H9 (cell line): ENCODE data around the gene TBC1D22A. TPM values are rescaled to one million over a fixed set of nuclear protein-coding genes. Genes with fewer than 3 reads are reported as not detected.

Experiments
- DNase-seq: peaks from one replicate; pipeline ENCODE4 v3.0.0-alpha.2; 2017
- H2AFZ ChIP-seq: one replicate; pipeline ENCODE4 v1.6.1; 2013; ENCODE audit warnings: mild to moderate bottlenecking, low read length, control low read depth, moderate library complexity
- H2AK5ac ChIP-seq: 2 replicates; pipeline ENCODE4 v1.6.1; 2013; ENCODE audit warnings: low read length, control low read depth, mixed read lengths; ENCODE audit not compliant: insufficient read length
- H2BK120ac ChIP-seq: one replicate; pipeline ENCODE4 v1.6.1; 2013; ENCODE audit warnings: low read depth, mild to moderate bottlenecking, low read length, control low read depth, inconsistent platforms; ENCODE audit not compliant: poor library complexity, severe bottlenecking
- H2BK12ac ChIP-seq: 2 replicates; pipeline ENCODE4 v1.6.1; 2013; ENCODE audit warnings: low read length, control low read depth, mixed read lengths, low read depth; ENCODE audit not compliant: insufficient read length
- H2BK15ac ChIP-seq: 2 replicates; pipeline ENCODE4 v1.6.1; 2013; ENCODE audit warnings: low read depth, low read length, control low read depth
- H2BK20ac ChIP-seq: one replicate; pipeline ENCODE4 v1.6.1; 2013; ENCODE audit warnings: low read depth, mild to moderate bottlenecking, low read length, control low read depth, inconsistent platforms; ENCODE audit not compliant: poor library complexity, severe bottlenecking
- H2BK5ac ChIP-seq: 2 replicates; pipeline ENCODE4 v1.6.1; 2013; ENCODE audit warnings: low read length, control low read depth, mixed read lengths; ENCODE audit not compliant: insufficient read length
- H3K14ac ChIP-seq: 2 replicates; pipeline ENCODE4 v1.6.1; 2013; ENCODE audit warnings: low read length, control low read depth; ENCODE audit not compliant: insufficient read depth
- H3K18ac ChIP-seq: 2 replicates; pipeline ENCODE4 v1.6.1; 2013; ENCODE audit warnings: low read depth, mild to moderate bottlenecking, mixed read lengths, low read length, control low read depth; ENCODE audit not compliant: insufficient read length
- H3K23ac ChIP-seq: 2 replicates; pipeline ENCODE4 v1.6.1; 2013; ENCODE audit warnings: low read length, control low read depth, mixed read lengths, low read depth; ENCODE audit not compliant: insufficient read length
- H3K23me2 ChIP-seq: 2 replicates; pipeline ENCODE4 v1.6.1; 2013; ENCODE audit warnings: low read depth, mild to moderate bottlenecking, mixed read lengths, low read length, control low read depth; ENCODE audit not compliant: insufficient read length, poor library complexity, severe bottlenecking
- H3K27ac ChIP-seq: 2 replicates; pipeline ENCODE4 v1.5.1; 2013; ENCODE audit warnings: low read length, control low read depth, mixed read lengths, low read depth; ENCODE audit not compliant: insufficient read length
- H3K27me3 ChIP-seq: 2 replicates; pipeline ENCODE4 v1.6.1; 2013; ENCODE audit warnings: low read length, control low read depth, inconsistent platforms; ENCODE audit not compliant: insufficient read depth
- H3K4ac ChIP-seq: 2 replicates; pipeline ENCODE4 v1.6.1; 2013; ENCODE audit warnings: low read depth, mild to moderate bottlenecking, control low read depth, inconsistent platforms, low read length, moderate library complexity
- H3K4me1 ChIP-seq: 2 replicates; pipeline ENCODE4 v1.6.1; 2013; ENCODE audit warnings: low read length, control low read depth, inconsistent platforms; ENCODE audit not compliant: insufficient read depth
- H3K4me2 ChIP-seq: 2 replicates; pipeline ENCODE4 v1.6.1; 2013; ENCODE audit warnings: low read length, control low read depth, mixed read lengths; ENCODE audit not compliant: insufficient read length, insufficient read depth
- H3K56ac ChIP-seq: 2 replicates; pipeline ENCODE4 v1.6.1; 2013; ENCODE audit warnings: low read depth, mild to moderate bottlenecking, mixed read lengths, low read length, control low read depth; ENCODE audit not compliant: insufficient read length
- H3K79me1 ChIP-seq: 2 replicates; pipeline ENCODE4 v1.6.1; 2013; ENCODE audit warnings: low read depth, mild to moderate bottlenecking, moderate library complexity, low read length, control low read depth, inconsistent platforms; ENCODE audit not compliant: insufficient read depth, poor library complexity, severe bottlenecking
- H3K79me2 ChIP-seq: 2 replicates; pipeline ENCODE4 v1.6.1; 2013; ENCODE audit warnings: low read length, control low read depth, inconsistent platforms; ENCODE audit not compliant: insufficient read depth
- H3K9ac ChIP-seq: 2 replicates; pipeline ENCODE4 v1.6.1; 2013; ENCODE audit warnings: low read length, control low read depth, mixed read lengths; ENCODE audit not compliant: insufficient read length; ENCODE audit errors: extremely low read depth
- H3K9me3 ChIP-seq: one replicate; pipeline ENCODE4 v1.6.1; 2013; ENCODE audit warnings: low read depth, low read length, inconsistent platforms; ENCODE audit not compliant: control insufficient read depth
- H3T11ph ChIP-seq: one replicate; pipeline ENCODE4 v1.6.1; 2013; ENCODE audit warnings: mild to moderate bottlenecking, low read length, control low read depth, inconsistent platforms
- H4K20me1 ChIP-seq: one replicate; pipeline ENCODE4 v1.6.1; 2013; ENCODE audit not compliant: control insufficient read depth, insufficient read length, insufficient read depth
- H4K5ac ChIP-seq: 2 replicates; pipeline ENCODE4 v1.6.1; 2013; ENCODE audit warnings: low read depth, mild to moderate bottlenecking, mixed read lengths, low read length, control low read depth; ENCODE audit not compliant: insufficient read length
- H4K8ac ChIP-seq: replicated peaks from 2 replicates; pipeline ENCODE4 v1.6.1; 2013; ENCODE audit warnings: low read length, control low read depth, mixed read lengths, low read depth; ENCODE audit not compliant: insufficient read length
- H4K91ac ChIP-seq: 2 replicates; pipeline ENCODE4 v1.6.1; 2013; ENCODE audit warnings: low read depth, mild to moderate bottlenecking, moderate library complexity, mixed read lengths, low read length, control low read depth; ENCODE audit not compliant: insufficient read length
- H3K27ac Mint-ChIP-seq, 3 experiments: 2 replicates in 2 of 3; 3 replicates in 1 of 3; pipeline ENCODE4 v1.8.0; 2020 to 2021; ENCODE audit warnings: mixed read lengths in 3 of 3, mild to moderate bottlenecking in 1 of 3, moderate library complexity in 1 of 3
- H3K27me3 Mint-ChIP-seq: 2 replicates; pipeline ENCODE4 v1.8.0; 2021; ENCODE audit warnings: low read depth, mild to moderate bottlenecking, moderate library complexity, mixed read lengths
- H3K36me3 Mint-ChIP-seq, 3 experiments: 2 replicates in 2 of 3; 3 replicates in 1 of 3; pipeline ENCODE4 v1.8.0; 2020 to 2021; ENCODE audit warnings: low read depth in 3 of 3, mixed read lengths in 3 of 3; ENCODE audit not compliant: insufficient read depth in 1 of 3
- H3K4me1 Mint-ChIP-seq, 2 experiments: 2 replicates each; pipeline ENCODE4 v1.8.0; 2020; ENCODE audit warnings: mixed read lengths in 2 of 2
- H3K4me3 Mint-ChIP-seq, 2 experiments: 2 replicates in 1 of 2; 3 replicates in 1 of 2; pipeline ENCODE4 v1.8.0; 2020 to 2021; ENCODE audit warnings: mild to moderate bottlenecking in 2 of 2, mixed read lengths in 2 of 2, moderate library complexity in 1 of 2
- H3K9me3 Mint-ChIP-seq, 2 experiments: 2 replicates in 1 of 2; 3 replicates in 1 of 2; pipeline ENCODE4 v1.8.0; 2020; ENCODE audit warnings: mild to moderate bottlenecking in 2 of 2, mixed read lengths in 2 of 2, moderate library complexity in 1 of 2
- WGBS: extraction: QIAGEN DNeasy Blood & Tissue Kit; methylation state at CpG from one replicate; pipeline ENCODE4 v1.1.7; 2013; ENCODE audit warnings: missing lambda C conversion rate, low lambda C conversion rate, mixed read lengths; ENCODE audit not compliant: insufficient read length; ENCODE audit errors: extremely low coverage; 5-methylcytosine and 5-hydroxymethylcytosine counted together
- total RNA-seq: library from RNA; stranded (reverse); gene quantifications from 2 replicates; pipeline ENCODE4 v1.2.1, GENCODE V29; 2021
- TF ChIP-seq, protein P1 (sequence below): fragments of 200-600 bp; sonication (generic); conservative IDR thresholded peaks from 3 replicates; pipeline ENCODE4 v1.8.0; 2021; ENCODE audit warnings: antibody characterized with exemption, mild to moderate bottlenecking

TBC1D22A gene
- total RNA-seq, 1 experiment from 2014 or later, result 20.8 TPM

DNA sequence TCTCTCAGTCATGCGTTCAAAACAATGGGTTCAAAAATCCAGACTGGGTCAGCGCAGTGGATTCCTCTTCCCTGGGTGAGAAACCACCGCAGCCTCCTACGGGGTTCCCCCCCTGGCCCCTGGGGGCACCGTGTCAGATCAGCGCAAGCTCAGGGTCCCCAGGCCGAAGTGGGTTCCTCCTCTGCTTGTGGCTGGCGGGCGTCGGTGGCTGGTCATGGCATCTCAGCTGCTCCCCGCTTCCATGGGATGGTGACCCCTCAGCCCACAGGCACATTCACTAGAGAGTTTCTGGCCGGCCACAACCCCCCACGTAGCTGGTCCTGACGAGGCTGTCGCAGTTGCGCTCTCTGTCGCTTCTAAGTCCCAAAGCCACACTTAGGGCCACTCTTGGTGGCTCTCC is 389.8 kb downstream of the TBC1D22A start:
- TF ChIP-seq, protein P1, sequence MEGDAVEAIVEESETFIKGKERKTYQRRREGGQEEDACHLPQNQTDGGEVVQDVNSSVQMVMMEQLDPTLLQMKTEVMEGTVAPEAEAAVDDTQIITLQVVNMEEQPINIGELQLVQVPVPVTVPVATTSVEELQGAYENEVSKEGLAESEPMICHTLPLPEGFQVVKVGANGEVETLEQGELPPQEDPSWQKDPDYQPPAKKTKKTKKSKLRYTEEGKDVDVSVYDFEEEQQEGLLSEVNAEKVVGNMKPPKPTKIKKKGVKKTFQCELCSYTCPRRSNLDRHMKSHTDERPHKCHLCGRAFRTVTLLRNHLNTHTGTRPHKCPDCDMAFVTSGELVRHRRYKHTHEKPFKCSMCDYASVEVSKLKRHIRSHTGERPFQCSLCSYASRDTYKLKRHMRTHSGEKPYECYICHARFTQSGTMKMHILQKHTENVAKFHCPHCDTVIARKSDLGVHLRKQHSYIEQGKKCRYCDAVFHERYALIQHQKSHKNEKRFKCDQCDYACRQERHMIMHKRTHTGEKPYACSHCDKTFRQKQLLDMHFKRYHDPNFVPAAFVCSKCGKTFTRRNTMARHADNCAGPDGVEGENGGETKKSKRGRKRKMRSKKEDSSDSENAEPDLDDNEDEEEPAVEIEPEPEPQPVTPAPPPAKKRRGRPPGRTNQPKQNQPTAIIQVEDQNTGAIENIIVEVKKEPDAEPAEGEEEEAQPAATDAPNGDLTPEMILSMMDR, result no peak
- Histone ChIP-seq H3K27me3 (no peaks in the 10 kb centered on the region), H3K79me1 (no peaks in the 10 kb centered on the region), H2AFZ (no peak overlapping the region), H4K20me1 (no peaks in the 10 kb centered on the region), H4K5ac (no peak overlapping the region), H3K14ac (no peak overlapping the region), H3K23me2 (no peaks in the 10 kb centered on the region), H4K91ac (no peak overlapping the region), H3K4me2 (no peak overlapping the region), H3K4ac (no peak overlapping the region), H3K4me1 (no peaks in the 10 kb centered on the region), H2BK15ac (no peak overlapping the region), H2BK12ac (no peak overlapping the region), H4K8ac (no peak overlapping the region), H3K18ac (no peak overlapping the region), H3K9ac (no peak overlapping the region), H2BK5ac (no peak overlapping the region), H3K56ac (no peak overlapping the region), H3K9me3 (no peaks in the 10 kb centered on the region), H2BK120ac (no peak overlapping the region), H3T11ph (no peak overlapping the region), H3K27ac (no peak overlapping the region), H3K79me2 (no peaks in the 10 kb centered on the region), H3K23ac (no peak overlapping the region), H2AK5ac (no peak overlapping the region), H2BK20ac (no peak overlapping the region)
- no peak overlapping the region for H3K27ac Mint-ChIP-seq
- DNase-seq, result no peak
- 0 out of 4 replicates have a peak, but pooled peaks cover 0 to 2% of the 10 kb centered on the region in 2 experiments for H3K4me1 Mint-ChIP-seq
- no peaks in the 10 kb centered on the region for H3K27me3 Mint-ChIP-seq
- H3K4me3 Mint-ChIP-seq, result no peak overlapping the region
- WGBS, result no CpG with 5 or more reads among the region's 17 CpGs
- no peaks in the 10 kb centered on the region for H3K9me3 Mint-ChIP-seq
- no peaks in the 10 kb centered on the region; a peak in 1 of 7 replicates for H3K36me3 Mint-ChIP-seq
